GM12874 (cell line): Measurements from ENCODE around the gene APOL3.

Experiments used
- TF ChIP-seq, protein P1 (sequence below): IDR thresholded peaks from 2 replicates; pipeline ENCODE4 v1.5.1; 2011; ENCODE audit warnings: low read depth, mild to moderate bottlenecking, control low read depth, low read length, moderate library complexity; ENCODE audit not compliant: insufficient read depth

APOL3 gene

DNA sequence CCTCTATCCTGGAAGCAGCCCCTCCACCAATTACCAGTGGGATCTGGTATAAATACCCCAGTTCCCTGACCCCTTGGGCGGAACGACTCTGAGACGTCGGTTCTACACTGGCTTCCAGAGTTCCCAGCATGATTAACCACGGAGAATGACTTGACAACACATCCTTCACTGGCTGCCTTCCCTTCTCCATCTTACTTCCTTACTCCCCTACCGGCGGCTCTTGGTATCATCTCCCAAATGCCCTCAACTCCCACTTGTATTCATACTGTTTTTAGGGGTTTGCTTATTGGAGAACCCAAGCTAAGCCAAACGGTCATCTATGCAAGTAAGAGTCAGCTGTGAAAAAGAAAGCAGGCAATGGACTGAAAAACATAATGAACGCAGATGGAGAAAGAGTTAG lies 56.1 kb downstream of the APOL3 start:
- TF ChIP-seq, protein P1, sequence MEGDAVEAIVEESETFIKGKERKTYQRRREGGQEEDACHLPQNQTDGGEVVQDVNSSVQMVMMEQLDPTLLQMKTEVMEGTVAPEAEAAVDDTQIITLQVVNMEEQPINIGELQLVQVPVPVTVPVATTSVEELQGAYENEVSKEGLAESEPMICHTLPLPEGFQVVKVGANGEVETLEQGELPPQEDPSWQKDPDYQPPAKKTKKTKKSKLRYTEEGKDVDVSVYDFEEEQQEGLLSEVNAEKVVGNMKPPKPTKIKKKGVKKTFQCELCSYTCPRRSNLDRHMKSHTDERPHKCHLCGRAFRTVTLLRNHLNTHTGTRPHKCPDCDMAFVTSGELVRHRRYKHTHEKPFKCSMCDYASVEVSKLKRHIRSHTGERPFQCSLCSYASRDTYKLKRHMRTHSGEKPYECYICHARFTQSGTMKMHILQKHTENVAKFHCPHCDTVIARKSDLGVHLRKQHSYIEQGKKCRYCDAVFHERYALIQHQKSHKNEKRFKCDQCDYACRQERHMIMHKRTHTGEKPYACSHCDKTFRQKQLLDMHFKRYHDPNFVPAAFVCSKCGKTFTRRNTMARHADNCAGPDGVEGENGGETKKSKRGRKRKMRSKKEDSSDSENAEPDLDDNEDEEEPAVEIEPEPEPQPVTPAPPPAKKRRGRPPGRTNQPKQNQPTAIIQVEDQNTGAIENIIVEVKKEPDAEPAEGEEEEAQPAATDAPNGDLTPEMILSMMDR = 0 out of 2 replicates have a peak, but pooled peaks have one; percentile 16

DNA sequence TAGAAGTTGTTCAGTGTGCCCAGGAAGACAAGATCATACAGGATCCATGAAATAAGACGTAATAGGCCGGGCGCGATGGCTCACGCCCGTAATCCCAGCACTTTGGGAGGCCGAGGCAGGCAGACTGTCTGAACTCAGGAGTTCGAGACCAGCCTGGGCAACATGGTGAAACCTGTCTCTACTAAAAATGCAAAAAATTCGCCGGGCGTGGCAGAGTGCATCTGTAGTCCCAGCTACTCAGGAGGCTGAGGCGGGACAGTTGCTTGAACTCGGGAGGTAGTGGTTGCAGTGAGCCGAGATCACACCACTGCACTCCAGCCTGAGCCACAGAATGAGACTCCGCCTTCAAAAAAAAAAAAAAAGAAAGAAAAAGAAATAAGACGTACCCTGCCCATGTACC lies 56.7 kb downstream of the APOL3 start:
- TF ChIP-seq, protein P1 = no peak

DNA sequence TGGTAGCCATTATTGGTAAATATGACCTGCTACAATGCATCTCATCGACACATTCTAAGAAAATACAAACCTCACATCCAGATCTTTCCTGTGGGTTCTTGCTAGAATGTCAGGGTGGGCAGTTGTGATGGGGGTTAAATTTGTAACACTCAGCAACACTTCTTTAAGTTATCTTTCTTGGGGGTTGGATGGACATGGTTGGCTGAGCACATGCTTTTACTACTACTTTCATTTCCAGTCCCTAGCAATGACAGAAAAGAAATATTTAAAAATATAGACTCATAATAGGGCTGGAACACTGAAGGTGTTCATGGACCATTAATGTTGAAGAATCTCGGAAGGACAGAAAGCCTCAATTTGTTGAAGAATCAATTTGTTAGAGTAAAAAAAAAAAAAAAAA lies 57.6 kb downstream of the APOL3 start:
- TF ChIP-seq, protein P1 = no peak

DNA sequence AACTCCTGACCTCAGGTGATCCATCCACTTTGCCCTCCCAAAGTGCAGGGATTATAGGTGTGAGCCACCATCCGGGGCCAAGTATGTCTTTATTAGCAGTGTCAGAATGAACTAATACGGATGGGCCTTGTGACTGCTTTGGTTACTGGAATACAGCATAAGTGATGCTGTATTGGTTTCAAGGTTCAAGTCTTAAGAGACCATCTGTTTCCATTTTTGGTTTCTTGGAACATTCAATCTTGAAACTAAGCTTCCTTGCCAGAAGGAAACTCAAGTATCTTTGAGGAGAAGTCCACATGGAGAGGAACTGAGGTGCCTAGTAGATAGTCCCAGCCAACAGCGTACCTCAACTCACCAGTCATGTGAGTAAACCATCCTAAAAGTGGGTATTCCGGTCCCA lies 58.8 kb downstream of the APOL3 start:
- TF ChIP-seq, protein P1 = no peak

DNA sequence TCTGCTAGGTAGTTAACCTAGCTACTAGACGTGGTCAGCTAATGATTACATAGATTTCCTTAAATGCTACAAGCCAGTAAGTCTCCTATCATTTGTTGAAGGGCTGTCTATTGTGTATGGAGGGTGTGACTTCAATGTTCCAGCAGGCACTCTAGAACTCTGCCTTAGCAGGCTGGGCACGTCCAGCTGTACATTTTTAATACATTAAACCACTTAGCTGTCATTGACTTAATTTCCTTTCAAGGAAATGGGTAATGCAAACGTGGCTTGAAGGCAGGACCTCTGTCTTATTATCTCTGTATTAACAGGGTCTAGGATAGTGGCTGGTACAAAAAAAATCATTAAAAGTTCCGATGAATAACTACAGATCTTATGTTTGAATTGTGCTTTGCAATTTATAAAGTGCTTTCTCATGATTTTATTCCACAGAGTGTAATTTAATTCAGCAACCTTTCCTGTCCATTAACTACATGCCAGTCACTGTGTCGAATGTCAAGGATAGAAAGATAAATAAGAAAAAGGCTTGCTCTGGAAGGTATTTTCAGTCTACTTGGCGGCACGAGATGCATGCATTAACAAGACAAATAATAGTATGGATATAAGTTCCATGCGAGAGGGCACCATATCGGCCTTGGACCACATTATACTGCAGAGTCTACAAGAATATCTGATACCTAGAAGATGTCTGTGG lies 60.3 kb downstream of the APOL3 start:
- TF ChIP-seq, protein P1 = no peak

DNA sequence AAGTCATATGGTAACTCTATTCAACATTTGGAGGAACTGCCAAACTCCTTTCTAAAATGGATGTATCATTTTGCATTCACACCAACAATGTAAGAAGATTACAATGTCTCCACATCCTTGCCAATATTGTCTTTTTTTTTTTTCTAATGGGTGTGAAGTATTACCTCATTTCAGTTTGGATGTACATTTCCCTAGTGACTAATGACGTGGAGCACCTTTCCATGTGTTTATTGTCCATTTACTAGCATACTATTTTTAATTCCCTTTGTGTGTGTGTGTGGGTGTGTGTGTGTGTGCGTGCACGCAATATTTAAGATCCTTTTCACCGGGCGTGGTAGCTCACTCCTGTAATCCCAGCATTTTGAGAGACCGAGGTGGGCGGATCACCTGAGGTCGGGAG lies 62.7 kb downstream of the APOL3 start:
- TF ChIP-seq, protein P1 = no peak
